GM12878 (cell line): ENCODE results near the gene S100A3. TPM values are rescaled to one million over a fixed set of nuclear protein-coding genes. Genes with fewer than 3 reads are reported as not detected.

Source experiments
- ATAC-seq: fragments of 200-7000 bp; cut with Tn5 transposase; 3 replicates; pipeline ENCODE4 v1.9.1; 2020; ENCODE audit warnings: mild to moderate bottlenecking, moderate library complexity
- BruUV-seq: library from RNA; stranded (reverse); fragments of 400-500 nt; replicated peaks from 2 replicates; lab custom pipeline; 2021; lab: Mats Ljungman, UMichigan
- CTCF ChIA-PET: fragments of 300-600 bp; sonication (Branson Sonifier 250); formaldehyde crosslinking; extraction: SDS; loops from one replicate; lab custom pipeline; 2021; ENCODE audit warnings: inconsistent platforms; lab: Yijun Ruan, JAX
- POLR2A ChIA-PET: fragments of 350-600 bp; formaldehyde crosslinking; extraction: SDS; loops from one replicate; lab custom pipeline; 2021; ENCODE audit warnings: inconsistent platforms; lab: Charles Lee
- RAD21 ChIA-PET: fragments of 300-600 bp; sonication (Branson Sonifier 250); formaldehyde crosslinking; loops from one replicate; lab custom pipeline; 2023; ENCODE audit warnings: antibody characterized with exemption; ENCODE audit not compliant: unreplicated experiment; lab: Charles Lee
- SMC1A ChIA-PET: fragments of 300-600 bp; sonication (Branson Sonifier 250); formaldehyde crosslinking; loops from one replicate; lab custom pipeline; 2023; ENCODE audit not compliant: unreplicated experiment, uncharacterized antibody; lab: Charles Lee
- DNase-seq: peaks from one replicate; pipeline ENCODE4 v3.0.0-alpha.2; 2011; ENCODE audit warnings: low read depth, low spot score
- FAIRE-seq: peaks from 3 replicates; lab custom pipeline; 2011; peaks lifted over from hg19 to GRCh38; lab: Jason Lieb, UNC
- H2AFZ ChIP-seq: 2 replicates; pipeline ENCODE4 v1.6.0; 2011; ENCODE audit warnings: low read depth, low read length, control low read depth; ENCODE audit not compliant: control insufficient read depth
- H3K27ac ChIP-seq: 2 replicates; pipeline ENCODE4 v1.5.1; 2011; ENCODE audit warnings: control low read depth; ENCODE audit not compliant: control insufficient read depth, insufficient read depth
- H3K27me3 ChIP-seq, 2 experiments: replicated peaks in 1 of 2; 2 replicates each; pipeline versions ENCODE4 v1.6.0 to v1.6.1; 2011; ENCODE audit warnings: low read length in 1 of 2; ENCODE audit not compliant: control insufficient read depth in 2 of 2, insufficient read depth in 2 of 2
- H3K36me3 ChIP-seq, 2 experiments: 2 replicates each; pipeline ENCODE4 v1.5.1; 2011; ENCODE audit warnings: low read length in 1 of 2; ENCODE audit not compliant: control insufficient read depth in 2 of 2, insufficient read depth in 2 of 2
- H3K4me1 ChIP-seq: 2 replicates; pipeline ENCODE4 v1.6.1; 2011; ENCODE audit warnings: mild to moderate bottlenecking, low read length, moderate library complexity, mixed read lengths; ENCODE audit not compliant: control insufficient read depth, insufficient read depth
- H3K4me2 ChIP-seq: 2 replicates; pipeline ENCODE4 v1.6.0; 2011; ENCODE audit warnings: control low read depth; ENCODE audit not compliant: control insufficient read depth, insufficient read depth
- H3K4me3 ChIP-seq: fragments of 200-600 bp; sonication (generic); 2 replicates; pipeline ENCODE4 v1.5.1; 2016
- H3K79me2 ChIP-seq: 2 replicates; pipeline ENCODE4 v1.6.0; 2011; ENCODE audit warnings: low read length; ENCODE audit not compliant: control insufficient read depth, insufficient read depth
- H3K9ac ChIP-seq: 2 replicates; pipeline ENCODE4 v1.8.0; 2011; ENCODE audit warnings: low read length, control low read depth, mixed read lengths; ENCODE audit not compliant: control insufficient read depth, insufficient read depth
- H3K9me3 ChIP-seq: replicated peaks from 3 replicates; pipeline ENCODE4 v1.5.1; 2011; ENCODE audit warnings: mild to moderate bottlenecking, low read length; ENCODE audit not compliant: control insufficient read depth, insufficient read depth
- H4K20me1 ChIP-seq: 2 replicates; pipeline ENCODE4 v1.6.0; 2011; ENCODE audit not compliant: control insufficient read depth, insufficient read depth
- BCL3 ChIP-seq: IDR thresholded peaks from 2 replicates; pipeline ENCODE4 v1.6.1; 2011; ENCODE audit warnings: borderline replicate concordance, low read depth, mild to moderate bottlenecking, moderate library complexity, low read length; ENCODE audit not compliant: insufficient read depth, poor library complexity, severe bottlenecking
- EGR1 ChIP-seq, 2 experiments: IDR thresholded peaks; 1 replicate in 1 of 2; 2 replicates in 1 of 2; pipeline ENCODE4 v1.6.1; 2011 to 2012; ENCODE audit warnings: low read depth in 2 of 2, low read length in 2 of 2, borderline replicate concordance in 1 of 2, mild to moderate bottlenecking in 1 of 2, moderate library complexity in 1 of 2
- FOS ChIP-seq: IDR thresholded peaks from 3 replicates; pipeline ENCODE4 v1.6.1; 2011; ENCODE audit warnings: borderline replicate concordance; ENCODE audit not compliant: insufficient read length; ENCODE audit errors: extremely low read depth
- KLF5 ChIP-seq: fragments of 450-650 bp; IDR thresholded peaks from 2 replicates; pipeline ENCODE4 v1.6.1; 2014; ENCODE audit warnings: mild to moderate bottlenecking; ENCODE audit not compliant: partially characterized antibody
- MTA3 ChIP-seq: IDR thresholded peaks from 2 replicates; pipeline ENCODE4 v1.6.1; 2012; ENCODE audit warnings: low read length, inconsistent platforms, borderline replicate concordance
- PKNOX1 ChIP-seq: fragments of 450-650 bp; IDR thresholded peaks from 2 replicates; pipeline ENCODE4 v1.6.1; 2016; ENCODE audit warnings: mild to moderate bottlenecking
- SMAD5 ChIP-seq: IDR thresholded peaks from 2 replicates; pipeline ENCODE4 v1.6.1; 2016; ENCODE audit warnings: antibody characterized with exemption, low read depth
- SREBF1 ChIP-seq: IDR thresholded peaks from 2 replicates; pipeline ENCODE4 v1.6.1; 2012; ENCODE audit warnings: mild to moderate bottlenecking, low read length
- WGBS: methylation state at CpG from one replicate; pipeline ENCODE4 v1.1.6; 2016; ENCODE audit warnings: low lambda C conversion rate; ENCODE audit not compliant: insufficient replicate concordance, insufficient coverage; ENCODE audit errors: missing lambda C conversion rate; 5-methylcytosine and 5-hydroxymethylcytosine counted together
- in situ Hi-C: fragments of 300-500 bp; cut with MboI; formaldehyde crosslinking; loops from 9 replicates; pipeline ENCODE4 v1.14.3; 2018; ENCODE audit warnings: mixed read lengths
- intact Hi-C: fragments of 100-400 bp; cut with micrococcal nuclease; formaldehyde crosslinking; loops from one replicate; pipeline ENCODE4 v1.14.2; 2022; ENCODE audit not compliant: unreplicated experiment
- polyA plus RNA-seq, 11 experiments: library from polyadenylated mRNA; depleted of rRNA in 4 of 11; unstranded in 6 of 11; stranded (reverse) in 5 of 11; fragments of >200 nt; fragmentation: Nextera tagmentation in 4 of 11; fragmentation: Illumina TruSeq in 1 of 11; extraction: Ambion mirVana in 4 of 11; extraction: Trizol in 1 of 11; gene quantifications; 1 replicate in 1 of 11; 2 replicates in 10 of 11; pipeline versions ENCODE4 v1.2.1 to v1.2.3, GENCODE V29; 2011 to 2016; ENCODE audit warnings: inconsistent platforms in 2 of 11, missing spikeins in 2 of 11, low read depth in 1 of 11
- total RNA-seq, 4 experiments: library from RNA; depleted of rRNA in 3 of 4; stranded (reverse); fragments of >200 nt in 3 of 4; fragmentation: Illumina TruSeq in 1 of 4; extraction: Trizol in 1 of 4; gene quantifications; 2 replicates each; pipeline versions ENCODE4 v1.2.1 to v1.2.3, GENCODE V29; 2013 to 2021
- TF ChIP-seq, protein P1 (sequence below): IDR thresholded peaks from 2 replicates; pipeline ENCODE4 v1.6.1; 2011; ENCODE audit warnings: low read depth, mild to moderate bottlenecking, low read length, moderate library complexity, borderline replicate concordance; ENCODE audit errors: extremely low read depth

Gene S100A3
- total and polyA plus RNA-seq, 10 of the 15 experiments (the other 5 are each of a cell fraction or from before 2014, with no cell fraction given), result 0.32 to 0.45 TPM; not detected in 8

DNA sequence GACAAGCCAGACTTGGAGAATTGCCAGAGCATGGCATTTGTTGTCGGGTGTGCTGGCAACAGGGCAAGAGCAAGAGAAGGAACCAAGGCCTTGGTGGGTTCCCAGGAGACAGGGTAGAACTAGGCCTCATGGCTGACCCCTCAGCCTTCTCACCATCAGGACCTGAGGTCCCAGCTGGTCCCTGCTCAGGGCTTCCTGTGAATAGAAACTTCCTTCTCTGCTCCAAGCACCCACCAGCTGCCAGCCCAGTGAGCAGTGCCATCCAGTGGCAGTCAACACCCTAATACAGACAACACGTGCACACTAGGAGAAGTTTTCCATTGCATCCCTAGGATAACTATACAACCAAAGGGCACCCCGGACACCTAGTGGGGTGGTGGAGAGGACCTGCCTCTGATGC is 36.0 kb downstream of the S100A3 start:
- ChIA-PET POLR2A (interaction anchor here (0.5 kb wide), 1 partner anchor 123 kb away, joined by 5 read pairs; no protein-coding TSS in a partner anchor), RAD21 (no interaction called here), CTCF (interaction anchor here (0.8 to 4.5 kb wide), 2 partner anchors 18 to 56 kb away, joined by 3 to 31 read pairs; no protein-coding TSS in a partner anchor), SMC1A (interaction anchor here (1.1 kb wide), 1 partner anchor 55 kb away, joined by 3 read pairs; no protein-coding TSS in a partner anchor)
- intact Hi-C loops (loop anchor here (5.0 kb wide), 2 partner anchors 159 to 234 kb away; partner anchors contain the start of gene ILF2), in situ Hi-C loops (no loop called here)
- H3K4me1 ChIP-seq, result no peaks in the 10 kb centered on the region
- WGBS, result 33% methylated on average over 3 of the region's 3 CpGs
- no peaks in the 10 kb centered on the region for H3K27me3 ChIP-seq
- no peaks in the 10 kb centered on the region for H3K79me2 ChIP-seq
- FAIRE-seq, result no peak
- DNase-seq, result no peak
- no peak overlapping the region for H3K27ac ChIP-seq
- no peak overlapping the region for H3K4me3 ChIP-seq
- no peak overlapping the region for H2AFZ ChIP-seq
- no peak overlapping the region for H3K4me2 ChIP-seq
- no peak for TF ChIP-seq SMAD5
- no peak for TF ChIP-seq FOS
- TF ChIP-seq BCL3, result no peak
- no peak for TF ChIP-seq MTA3
- TF ChIP-seq, protein P1, sequence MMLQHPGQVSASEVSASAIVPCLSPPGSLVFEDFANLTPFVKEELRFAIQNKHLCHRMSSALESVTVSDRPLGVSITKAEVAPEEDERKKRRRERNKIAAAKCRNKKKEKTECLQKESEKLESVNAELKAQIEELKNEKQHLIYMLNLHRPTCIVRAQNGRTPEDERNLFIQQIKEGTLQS, result no peak
- no peak for TF ChIP-seq SREBF1
- TF ChIP-seq KLF5, result no peak
- TF ChIP-seq PKNOX1, result no peak
- TF ChIP-seq EGR1 (IDR thresholded peaks at IDR 0.05; ENCODE audit: borderline replicate concordance in 1 of 2, low read depth in 2 of 2, low read length in 2 of 2), result no peak
- no peak overlapping the region for H3K9ac ChIP-seq
- H4K20me1 ChIP-seq, result no peaks in the 10 kb centered on the region
- H3K36me3 ChIP-seq, result no peaks in the 10 kb centered on the region
- no TSS peak for BruUV-seq
- H3K9me3 ChIP-seq, result no peaks in the 10 kb centered on the region
- ATAC-seq, result no peak
